ENCODE measurements around the gene DLGAP1.

DNA sequence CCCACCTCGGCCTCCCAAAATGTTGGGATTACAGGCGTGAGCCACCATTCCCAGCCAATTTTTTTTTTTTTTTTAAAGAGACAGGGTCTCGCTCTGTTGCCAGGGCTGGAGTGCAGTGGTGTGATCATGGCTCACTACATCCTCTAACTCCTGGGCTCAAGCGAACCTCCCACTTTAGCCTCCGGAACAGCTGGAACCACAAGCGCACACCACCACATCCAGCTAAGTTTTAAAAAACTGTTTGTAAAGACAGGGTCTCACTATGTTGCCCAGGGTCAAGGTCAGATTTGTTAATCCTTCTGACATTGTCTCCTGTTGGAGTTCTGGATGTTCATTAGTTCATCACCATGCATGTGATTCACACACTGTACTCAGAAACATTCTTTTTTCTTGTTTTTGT, 855.2 kb downstream of the DLGAP1 start:
- TF ChIP-seq EZH2phosphoT487 (IDR thresholded peaks at IDR 0.05; ENCODE audit: insufficient read depth, low read depth) (no peak), EZH2 (IDR thresholded peaks at IDR 0.05; ENCODE audit: insufficient read depth, poor library complexity, severe bottlenecking) (no peak)
